ENCODE measurements around the gene HDDC3. TPM values are rescaled to one million over a fixed set of nuclear protein-coding genes. Genes with fewer than 3 reads are reported as not detected.

The HDDC3 gene
- total RNA-seq, 1 donor from 2014 or later = 9.5 TPM

DNA sequence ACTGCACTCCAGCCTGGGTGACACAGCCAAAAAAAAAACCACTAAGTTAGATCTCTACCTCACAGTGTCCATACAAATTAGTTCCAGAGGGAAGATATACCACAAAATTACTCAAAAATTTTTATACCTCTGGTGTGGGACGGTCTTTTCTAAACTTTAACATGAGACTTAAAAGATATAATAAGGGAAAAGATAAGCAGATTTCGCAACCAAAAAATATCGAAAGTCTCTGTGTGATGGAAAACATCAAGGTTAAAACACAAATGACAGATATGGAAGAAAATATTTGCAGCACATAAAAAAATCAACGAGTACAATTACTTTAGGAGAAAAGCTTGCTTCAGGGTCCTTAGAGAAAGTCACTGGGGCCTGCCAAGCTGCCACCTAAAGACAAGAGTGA is 10.5 kb downstream of the HDDC3 start:
- H3K36me3 Mint-ChIP-seq (ENCODE audit: unreplicated experiment) = peaks cover 23% of the 10 kb centered on the region
- H3K4me3 Mint-ChIP-seq (ENCODE audit: unreplicated experiment) = no peak overlapping the region
- no peak overlapping the region for H3K27ac Mint-ChIP-seq (ENCODE audit: unreplicated experiment)
- H3K27me3 Mint-ChIP-seq (ENCODE audit: unreplicated experiment) = no peaks in the 10 kb centered on the region
- H3K9me3 Mint-ChIP-seq (ENCODE audit: unreplicated experiment) = no peaks in the 10 kb centered on the region
- no peak for DNase-seq (ENCODE audit: extremely low spot score, unreplicated experiment)
- H3K4me1 Mint-ChIP-seq (ENCODE audit: unreplicated experiment) = no peaks in the 10 kb centered on the region
- TF ChIP-seq, protein P1, sequence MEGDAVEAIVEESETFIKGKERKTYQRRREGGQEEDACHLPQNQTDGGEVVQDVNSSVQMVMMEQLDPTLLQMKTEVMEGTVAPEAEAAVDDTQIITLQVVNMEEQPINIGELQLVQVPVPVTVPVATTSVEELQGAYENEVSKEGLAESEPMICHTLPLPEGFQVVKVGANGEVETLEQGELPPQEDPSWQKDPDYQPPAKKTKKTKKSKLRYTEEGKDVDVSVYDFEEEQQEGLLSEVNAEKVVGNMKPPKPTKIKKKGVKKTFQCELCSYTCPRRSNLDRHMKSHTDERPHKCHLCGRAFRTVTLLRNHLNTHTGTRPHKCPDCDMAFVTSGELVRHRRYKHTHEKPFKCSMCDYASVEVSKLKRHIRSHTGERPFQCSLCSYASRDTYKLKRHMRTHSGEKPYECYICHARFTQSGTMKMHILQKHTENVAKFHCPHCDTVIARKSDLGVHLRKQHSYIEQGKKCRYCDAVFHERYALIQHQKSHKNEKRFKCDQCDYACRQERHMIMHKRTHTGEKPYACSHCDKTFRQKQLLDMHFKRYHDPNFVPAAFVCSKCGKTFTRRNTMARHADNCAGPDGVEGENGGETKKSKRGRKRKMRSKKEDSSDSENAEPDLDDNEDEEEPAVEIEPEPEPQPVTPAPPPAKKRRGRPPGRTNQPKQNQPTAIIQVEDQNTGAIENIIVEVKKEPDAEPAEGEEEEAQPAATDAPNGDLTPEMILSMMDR (IDR thresholded peaks at IDR 0.05) = no peak

DNA sequence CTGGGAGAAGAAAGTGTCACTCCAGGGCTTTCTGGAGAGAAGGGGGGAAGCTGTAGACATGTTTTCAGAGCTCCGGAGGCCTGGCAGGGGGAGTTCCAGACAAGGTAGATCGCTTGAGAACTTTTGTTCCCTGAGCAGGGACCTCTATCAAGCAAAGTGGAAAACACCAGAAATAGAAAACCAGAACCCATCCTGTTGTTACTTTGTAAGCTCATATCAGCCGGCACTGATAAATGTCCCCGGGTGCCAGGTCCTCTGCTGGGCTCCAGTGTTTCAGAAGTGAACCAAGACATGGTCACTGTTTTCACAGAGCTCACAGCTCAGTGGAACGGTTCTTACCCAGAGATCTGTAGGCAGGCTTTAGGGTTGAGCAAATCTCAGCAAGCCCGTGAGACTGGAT is 13.5 kb downstream of the HDDC3 start:
- Mint-ChIP-seq H3K9me3 (ENCODE audit: unreplicated experiment) (no peaks in the 10 kb centered on the region), H3K4me3 (ENCODE audit: unreplicated experiment) (no peak overlapping the region), H3K27ac (ENCODE audit: unreplicated experiment) (no peak overlapping the region), H3K4me1 (ENCODE audit: unreplicated experiment) (no peaks in the 10 kb centered on the region), H3K27me3 (ENCODE audit: unreplicated experiment) (no peaks in the 10 kb centered on the region), H3K36me3 (ENCODE audit: unreplicated experiment) (peaks cover 41% of the 10 kb centered on the region)
- TF ChIP-seq, protein P1 (IDR thresholded peaks at IDR 0.05) = no peak
- no peak for DNase-seq (ENCODE audit: extremely low spot score, unreplicated experiment)

DNA sequence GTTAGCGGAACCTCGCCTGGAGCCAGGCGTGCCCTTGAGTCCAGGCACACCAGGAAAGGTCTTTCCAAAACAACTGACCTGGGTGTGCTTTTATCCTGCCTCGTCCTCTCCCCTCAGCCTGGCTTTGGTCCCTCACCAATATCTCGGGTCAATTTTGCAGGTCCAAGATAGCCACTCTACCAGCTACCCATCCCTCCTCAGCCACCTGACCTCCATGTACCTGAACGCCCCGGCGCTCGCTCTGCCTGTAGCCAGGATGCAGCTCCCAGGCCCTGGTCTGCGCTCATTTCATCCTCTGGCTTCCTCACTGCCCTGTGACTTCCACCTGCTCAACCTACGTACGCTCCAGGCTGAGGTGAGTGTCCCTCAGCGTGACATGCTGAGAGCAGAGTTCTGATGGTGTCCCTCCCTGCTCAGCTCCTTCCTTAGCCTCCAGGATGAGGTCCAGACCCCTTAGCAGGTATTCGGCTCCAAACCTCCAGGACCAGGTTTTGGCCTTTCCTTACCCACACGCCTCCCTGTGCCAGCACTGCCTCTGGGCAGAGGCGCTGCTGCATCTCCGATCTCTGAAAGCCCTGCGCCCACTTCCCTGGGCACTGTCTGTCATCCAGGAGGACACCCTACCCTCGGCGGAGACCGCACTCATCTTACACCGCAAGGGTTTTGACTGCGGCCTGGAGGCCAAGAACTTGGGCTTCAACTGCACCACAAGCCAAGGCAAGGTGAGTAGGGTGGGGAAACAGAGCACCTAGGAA is 14.1 kb downstream of the HDDC3 start:
- Mint-ChIP-seq H3K4me1 (ENCODE audit: unreplicated experiment) (no peaks in the 10 kb centered on the region), H3K27me3 (ENCODE audit: unreplicated experiment) (no peaks in the 10 kb centered on the region), H3K4me3 (ENCODE audit: unreplicated experiment) (no peak overlapping the region), H3K9me3 (ENCODE audit: unreplicated experiment) (no peaks in the 10 kb centered on the region), H3K36me3 (ENCODE audit: unreplicated experiment) (peaks cover 42% of the 10 kb centered on the region), H3K27ac (ENCODE audit: unreplicated experiment) (no peak overlapping the region)
- no peak for DNase-seq (ENCODE audit: extremely low spot score, unreplicated experiment)
- TF ChIP-seq, protein P1 (IDR thresholded peaks at IDR 0.05) = no peak

DNA sequence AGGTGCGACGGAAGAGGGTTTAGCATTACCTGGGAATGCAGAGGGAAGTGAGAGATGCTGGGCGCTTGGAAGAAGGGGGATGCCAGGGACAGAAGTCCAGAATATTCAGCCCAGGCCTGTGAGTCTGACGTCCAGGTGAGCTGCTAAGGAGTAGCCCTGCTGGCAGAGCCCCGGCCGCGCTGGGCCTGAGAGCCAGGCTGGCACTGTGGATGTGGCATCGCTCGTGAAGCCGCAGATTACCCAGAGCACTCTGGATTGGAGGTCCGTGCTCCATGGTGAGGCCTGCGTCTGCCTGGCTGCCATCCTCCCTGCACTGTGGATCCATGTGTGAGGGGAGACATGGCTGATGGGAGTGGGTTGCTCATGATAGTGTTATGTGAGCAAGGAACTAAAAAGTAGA is 14.8 kb downstream of the HDDC3 start:
- DNase-seq (ENCODE audit: extremely low spot score, unreplicated experiment) = no peak
- Mint-ChIP-seq H3K9me3 (ENCODE audit: unreplicated experiment) (no peaks in the 10 kb centered on the region), H3K36me3 (ENCODE audit: unreplicated experiment) (peaks cover 42% of the 10 kb centered on the region), H3K4me3 (ENCODE audit: unreplicated experiment) (no peak overlapping the region), H3K27ac (ENCODE audit: unreplicated experiment) (no peak overlapping the region), H3K4me1 (ENCODE audit: unreplicated experiment) (no peaks in the 10 kb centered on the region), H3K27me3 (ENCODE audit: unreplicated experiment) (no peaks in the 10 kb centered on the region)
- TF ChIP-seq, protein P1 (IDR thresholded peaks at IDR 0.05) = no peak

DNA sequence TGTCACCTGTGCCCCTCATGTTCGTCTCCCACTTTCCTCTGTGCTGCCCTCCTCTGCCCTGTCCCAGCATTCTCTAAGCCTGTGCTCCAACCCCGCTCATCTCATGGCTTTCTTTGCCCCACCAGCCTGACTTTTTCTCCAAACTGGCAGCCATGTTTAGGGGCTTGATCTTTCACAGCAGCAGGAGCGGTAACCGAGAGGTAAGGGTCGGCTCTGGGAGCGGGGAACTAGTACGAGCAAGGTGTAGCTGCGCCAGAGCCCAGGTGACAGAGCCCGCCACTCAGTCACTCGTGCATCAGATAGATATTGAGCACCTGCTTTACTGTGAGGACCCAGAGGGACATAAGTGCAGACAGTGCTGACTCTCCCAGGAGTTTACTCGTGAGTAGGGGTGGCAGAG is 15.9 kb downstream of the HDDC3 start:
- Mint-ChIP-seq H3K4me1 (ENCODE audit: unreplicated experiment) (no peaks in the 10 kb centered on the region), H3K4me3 (ENCODE audit: unreplicated experiment) (no peak overlapping the region), H3K27me3 (ENCODE audit: unreplicated experiment) (no peaks in the 10 kb centered on the region), H3K9me3 (ENCODE audit: unreplicated experiment) (no peaks in the 10 kb centered on the region), H3K27ac (ENCODE audit: unreplicated experiment) (no peak overlapping the region), H3K36me3 (ENCODE audit: unreplicated experiment) (peaks cover 41% of the 10 kb centered on the region)
- no peak for DNase-seq (ENCODE audit: extremely low spot score, unreplicated experiment)
- TF ChIP-seq, protein P1 (IDR thresholded peaks at IDR 0.05) = no peak

Data from osteocyte (in vitro differentiated cells).